Trophoblast cell (in vitro differentiated cells and primary cell): ENCODE data around the gene SLC4A2.
A peak's percentile ranks its signal among the peaks of the same experiment; 100 is the strongest.

Experiments
- DNase-seq, 2 donors: peaks; one replicate each; pipeline ENCODE4 v3.0.0-alpha.2; 2016
- H2AFZ ChIP-seq: 2 replicates; pipeline ENCODE4 v1.6.1; 2013; ENCODE audit warnings: low read length, moderate library complexity, mild to moderate bottlenecking; ENCODE audit not compliant: insufficient read depth, poor library complexity
- H2AK5ac ChIP-seq: 2 replicates; pipeline ENCODE4 v1.6.1; 2013; ENCODE audit warnings: mild to moderate bottlenecking, low read length
- H2BK120ac ChIP-seq: 2 replicates; pipeline ENCODE4 v1.6.1; 2013; ENCODE audit warnings: low read length, mild to moderate bottlenecking, moderate library complexity; ENCODE audit not compliant: insufficient read depth, poor library complexity
- H2BK12ac ChIP-seq: 2 replicates; pipeline ENCODE4 v1.6.1; 2013; ENCODE audit warnings: mild to moderate bottlenecking, low read length, moderate library complexity
- H2BK5ac ChIP-seq: 2 replicates; pipeline ENCODE4 v1.6.1; 2013; ENCODE audit warnings: low read length, low read depth, moderate library complexity, mild to moderate bottlenecking; ENCODE audit not compliant: poor library complexity
- H3K14ac ChIP-seq: 2 replicates; pipeline ENCODE4 v1.6.1; 2013; ENCODE audit warnings: mild to moderate bottlenecking, low read length
- H3K18ac ChIP-seq: 2 replicates; pipeline ENCODE4 v1.6.1; 2013; ENCODE audit warnings: mild to moderate bottlenecking, low read length
- H3K23ac ChIP-seq: 2 replicates; pipeline ENCODE4 v1.6.1; 2013; ENCODE audit warnings: low read length
- H3K27ac ChIP-seq: 2 replicates; pipeline ENCODE4 v1.5.1; 2013; ENCODE audit warnings: low read depth, mild to moderate bottlenecking, inconsistent platforms, low read length, moderate library complexity
- H3K27me3 ChIP-seq: 2 replicates; pipeline ENCODE4 v1.6.1; 2013; ENCODE audit warnings: inconsistent platforms, mild to moderate bottlenecking, low read length, moderate library complexity; ENCODE audit not compliant: insufficient read depth
- H3K36me3 ChIP-seq, 2 experiments: 1 replicate in 1 of 2; 2 replicates in 1 of 2; pipeline ENCODE4 v1.6.1; 2013; ENCODE audit warnings: low read length in 2 of 2, mild to moderate bottlenecking in 2 of 2, moderate library complexity in 1 of 2; ENCODE audit not compliant: insufficient read depth in 2 of 2, control insufficient read depth in 1 of 2
- H3K4ac ChIP-seq: 2 replicates; pipeline ENCODE4 v1.6.1; 2013; ENCODE audit warnings: low read depth, mild to moderate bottlenecking, low read length, moderate library complexity
- H3K4me1 ChIP-seq, 2 experiments: 1 replicate in 1 of 2; 2 replicates in 1 of 2; pipeline ENCODE4 v1.6.1; 2013; ENCODE audit warnings: low read length in 2 of 2, mild to moderate bottlenecking in 2 of 2, moderate library complexity in 1 of 2; ENCODE audit not compliant: insufficient read depth in 2 of 2, control insufficient read depth in 1 of 2
- H3K4me2 ChIP-seq: 2 replicates; pipeline ENCODE4 v1.6.1; 2013; ENCODE audit warnings: inconsistent platforms, mild to moderate bottlenecking, low read length, moderate library complexity
- H3K4me3 ChIP-seq: 2 replicates; pipeline ENCODE4 v1.5.1; 2013; ENCODE audit warnings: mild to moderate bottlenecking, low read depth, low read length, inconsistent platforms
- H3K79me1 ChIP-seq: one replicate; pipeline ENCODE4 v1.6.1; 2013; ENCODE audit warnings: low read length
- H3K79me2 ChIP-seq: 2 replicates; pipeline ENCODE4 v1.6.1; 2013; ENCODE audit warnings: low read length, mild to moderate bottlenecking; ENCODE audit not compliant: control insufficient read depth, insufficient read depth, poor library complexity
- H3K9ac ChIP-seq: 2 replicates; pipeline ENCODE4 v1.6.1; 2013; ENCODE audit warnings: mild to moderate bottlenecking, low read length
- H3K9me3 ChIP-seq: 2 replicates; pipeline ENCODE4 v1.6.1; 2013; ENCODE audit warnings: low read depth, mild to moderate bottlenecking, control low read depth, inconsistent platforms, low read length; ENCODE audit not compliant: insufficient read depth
- H4K12ac ChIP-seq: 2 replicates; pipeline ENCODE4 v1.6.1; 2013; ENCODE audit warnings: low read depth, mild to moderate bottlenecking, low read length, moderate library complexity
- H4K8ac ChIP-seq: 2 replicates; pipeline ENCODE4 v1.6.1; 2013; ENCODE audit warnings: low read depth, mild to moderate bottlenecking, low read length, moderate library complexity
- H4K91ac ChIP-seq: one replicate; pipeline ENCODE4 v1.6.1; 2013; ENCODE audit warnings: low read depth, mild to moderate bottlenecking, low read length, moderate library complexity
- WGBS: extraction: QIAGEN DNeasy Blood & Tissue Kit; methylation state at CpG from one replicate; pipeline ENCODE4 v1.1.7; 2013; ENCODE audit warnings: missing lambda C conversion rate; ENCODE audit not compliant: insufficient read length, insufficient coverage; ENCODE audit errors: extremely low coverage; 5-methylcytosine and 5-hydroxymethylcytosine counted together

SLC4A2 gene

DNA sequence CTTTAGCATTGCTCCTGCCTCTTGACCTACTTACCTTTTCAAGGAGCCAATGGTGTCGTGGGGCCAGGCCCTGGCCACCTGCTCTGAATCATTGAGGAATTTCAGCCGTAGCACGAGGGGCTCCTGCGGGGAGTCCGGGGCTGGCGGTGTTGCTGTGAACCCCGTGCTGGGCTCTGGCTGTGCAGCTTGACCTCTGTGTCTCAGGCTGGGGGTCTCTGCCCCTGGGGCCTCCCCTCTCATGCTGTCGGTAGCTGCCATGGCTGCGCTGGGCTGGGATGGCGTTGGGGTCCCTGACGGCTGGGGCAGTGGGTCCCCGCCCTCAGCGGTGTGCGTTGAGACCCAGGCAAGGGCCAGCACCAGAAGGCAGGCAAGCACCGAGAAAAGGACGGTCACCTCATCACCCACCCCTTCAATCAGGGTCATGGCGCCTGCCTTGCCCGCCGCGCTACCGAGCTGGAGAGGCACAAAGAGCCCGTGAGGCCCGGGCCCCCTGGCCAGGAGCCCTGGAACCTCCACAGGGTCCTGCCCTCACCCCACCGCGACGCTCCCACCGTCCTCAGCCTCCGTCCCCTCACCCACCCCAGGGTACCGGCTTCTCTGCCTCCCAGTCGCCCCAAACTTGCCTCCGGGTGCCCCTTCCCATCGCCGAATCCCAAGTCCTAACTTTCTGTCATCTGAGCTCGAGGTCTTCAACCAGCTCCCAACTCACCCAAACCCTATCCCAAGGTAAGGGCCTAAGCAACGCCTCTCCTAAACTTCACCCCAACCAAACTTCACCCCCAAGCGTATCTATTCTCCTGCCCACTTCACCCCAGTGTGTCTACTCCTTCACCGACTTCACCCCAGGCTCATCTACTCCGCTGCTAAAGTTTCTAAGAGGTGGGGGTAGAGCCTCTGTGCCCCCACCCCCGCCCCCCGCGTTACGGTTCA, 23.0 kb downstream of the SLC4A2 start:
- no CpG with 5 or more reads among the region's 42 CpGs for WGBS
- Histone ChIP-seq H2BK12ac (peak overlapping the region; percentile 29), H3K9me3 (no peaks in the 10 kb centered on the region), H3K4me3 (peak overlapping the region; percentile 79), H3K79me2 (peaks cover 34% of the 10 kb centered on the region), H4K12ac (peak overlapping the region; percentile 59), H4K8ac (peak overlapping the region; percentile 10), H3K36me3 (peaks cover 7 to 14% of the 10 kb centered on the region in 2 experiments), H3K14ac (peak overlapping the region; percentile 69), H3K4ac (peak overlapping the region; percentile 80), H3K27me3 (no peaks in the 10 kb centered on the region), H4K91ac (peak overlapping the region; percentile 90), H3K23ac (no peak overlapping the region), H2BK120ac (peak overlapping the region; percentile 46), H2AFZ (peak overlapping the region; percentile 8), H3K4me2 (peak overlapping the region; percentile 84), H2AK5ac (peak overlapping the region; percentile 16), H3K9ac (peak overlapping the region; percentile 82), H3K18ac (peak overlapping the region; percentile 2), H3K79me1 (peaks cover 33% of the 10 kb centered on the region), H3K27ac (peak overlapping the region; percentile 86), H2BK5ac (peak overlapping the region; percentile 86), H3K4me1 (peaks cover 37 to 40% of the 10 kb centered on the region in 2 experiments)
- DNase-seq, result no peak

DNA sequence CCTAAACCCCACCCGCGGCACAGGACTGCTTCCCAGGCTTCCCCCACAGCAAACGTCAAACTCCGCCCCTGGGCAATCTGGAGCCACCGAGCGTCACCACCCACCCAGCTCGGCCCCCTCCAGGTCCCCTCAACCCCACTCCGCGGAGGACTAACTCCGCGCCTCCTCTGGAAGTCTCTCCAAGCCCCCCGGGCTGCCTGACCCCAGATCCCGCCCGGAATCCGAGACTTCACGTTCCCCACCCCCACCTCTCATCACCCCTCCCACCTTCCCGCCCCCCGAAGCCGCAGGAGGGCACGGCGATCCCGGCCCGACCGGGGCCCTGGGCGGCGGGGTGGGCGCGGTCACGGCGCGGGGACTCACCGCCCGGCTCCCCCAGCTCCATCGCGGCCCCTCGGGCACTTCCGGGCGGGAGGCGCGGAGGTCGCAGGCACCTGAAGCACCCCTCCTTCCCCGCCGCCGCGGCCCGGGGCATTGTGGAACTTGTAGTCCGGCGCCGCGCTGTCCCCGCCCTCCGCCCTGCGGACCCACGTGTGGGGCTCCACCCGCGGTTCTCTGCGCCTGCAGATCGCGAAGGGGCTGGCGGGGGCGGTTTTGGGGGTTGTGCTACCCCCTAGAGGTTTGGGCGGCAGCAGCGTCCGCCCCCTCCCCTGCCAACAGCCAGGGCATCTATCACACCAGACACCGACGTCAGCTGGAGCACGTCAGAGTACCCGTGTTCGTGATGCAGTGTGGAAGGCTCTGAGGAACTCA, 23.9 kb downstream of the SLC4A2 start, which contains the start of gene TMUB1:
Gene TMUB1, minus strand, starts transcription at position 423 of the 753 bp plus-strand sequence. CDS start 930 bp downstream, outside the sequence.
- peak within 1 kb of the TSS; percentile 82 for H3K9ac ChIP-seq
- H4K91ac ChIP-seq, result peak within 1 kb of the TSS; percentile 90
- H4K8ac ChIP-seq, result peak within 1 kb of the TSS; percentile 84
- peaks cover 41% of the 10 kb centered on the region for H3K79me2 ChIP-seq
- H2BK5ac ChIP-seq, result peak within 1 kb of the TSS; percentile 86
- peak within 1 kb of the TSS; percentile 80 for H3K4ac ChIP-seq
- H3K27me3 ChIP-seq, result no peaks in the 10 kb centered on the region
- no peak within 1 kb of the TSS for H3K23ac ChIP-seq
- no peaks in the 10 kb centered on the region for H3K9me3 ChIP-seq
- peak within 1 kb of the TSS; percentile 49 for H3K27ac ChIP-seq
- H3K14ac ChIP-seq, result peak within 1 kb of the TSS; percentile 73
- H2BK120ac ChIP-seq, result peak within 1 kb of the TSS; percentile 57
- H3K79me1 ChIP-seq, result peaks cover 36% of the 10 kb centered on the region
- peak within 1 kb of the TSS; percentile 84 for H3K4me2 ChIP-seq
- H3K4me1 ChIP-seq, result peaks cover 37 to 49% of the 10 kb centered on the region in 2 experiments
- H3K36me3 ChIP-seq, result peaks cover 7 to 13% of the 10 kb centered on the region in 2 experiments
- peak within 1 kb of the TSS; percentile 16 for H2AK5ac ChIP-seq
- peak within 1 kb of the TSS; percentile 70 for H4K12ac ChIP-seq
- DNase-seq, result peak; percentile 61 to 77
- H2BK12ac ChIP-seq, result peak within 1 kb of the TSS; percentile 29
- no CpG with 5 or more reads among the region's 69 CpGs for WGBS
- peak within 1 kb of the TSS; percentile 92 for H2AFZ ChIP-seq
- H3K4me3 ChIP-seq, result peak within 1 kb of the TSS; percentile 79
- H3K18ac ChIP-seq, result peak within 1 kb of the TSS; percentile 69

DNA sequence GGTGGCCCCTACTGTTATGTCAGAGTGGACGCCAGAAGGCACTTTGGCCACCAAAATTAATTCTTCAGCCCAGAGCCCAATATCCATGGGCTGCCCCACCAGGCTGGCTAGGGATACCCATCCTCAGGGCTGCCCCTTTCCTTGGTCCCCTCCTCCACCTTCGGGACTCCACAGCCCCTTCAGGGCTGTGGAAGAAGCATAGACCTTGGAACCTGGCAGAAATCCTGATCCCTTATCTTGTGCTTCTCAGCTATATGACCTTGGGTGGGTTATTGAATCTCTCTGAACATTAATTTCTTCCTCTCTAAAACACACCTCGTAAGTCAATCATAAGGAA, 24.4 kb downstream of the SLC4A2 start:
- no peak overlapping the region for H2BK120ac ChIP-seq
- H4K91ac ChIP-seq, result peak overlapping the region; percentile 90
- no peak for DNase-seq
- no peak overlapping the region for H3K4ac ChIP-seq
- WGBS, result no CpG with 5 or more reads among the region's 3 CpGs
- H3K79me2 ChIP-seq, result peaks cover 43% of the 10 kb centered on the region
- H3K18ac ChIP-seq, result peak overlapping the region; percentile 25
- peak overlapping the region; percentile 70 for H4K12ac ChIP-seq
- H3K9me3 ChIP-seq, result no peaks in the 10 kb centered on the region
- H4K8ac ChIP-seq, result peak overlapping the region; percentile 81
- peak overlapping the region; percentile 79 for H3K4me3 ChIP-seq
- no peak overlapping the region for H3K23ac ChIP-seq
- peak overlapping the region; percentile 44 for H3K14ac ChIP-seq
- peak overlapping the region; percentile 92 for H2AFZ ChIP-seq
- H3K9ac ChIP-seq, result peak overlapping the region; percentile 30
- no peak overlapping the region for H3K27ac ChIP-seq
- H3K27me3 ChIP-seq, result no peaks in the 10 kb centered on the region
- peak overlapping the region; percentile 21 for H2BK12ac ChIP-seq
- peaks cover 36% of the 10 kb centered on the region for H3K79me1 ChIP-seq
- H3K4me2 ChIP-seq, result peak overlapping the region; percentile 84
- peak overlapping the region; percentile 4 for H2AK5ac ChIP-seq
- no peak overlapping the region for H2BK5ac ChIP-seq
- peaks cover 7 to 13% of the 10 kb centered on the region in 2 experiments for H3K36me3 ChIP-seq
- H3K4me1 ChIP-seq, result peaks cover 42 to 54% of the 10 kb centered on the region in 2 experiments

DNA sequence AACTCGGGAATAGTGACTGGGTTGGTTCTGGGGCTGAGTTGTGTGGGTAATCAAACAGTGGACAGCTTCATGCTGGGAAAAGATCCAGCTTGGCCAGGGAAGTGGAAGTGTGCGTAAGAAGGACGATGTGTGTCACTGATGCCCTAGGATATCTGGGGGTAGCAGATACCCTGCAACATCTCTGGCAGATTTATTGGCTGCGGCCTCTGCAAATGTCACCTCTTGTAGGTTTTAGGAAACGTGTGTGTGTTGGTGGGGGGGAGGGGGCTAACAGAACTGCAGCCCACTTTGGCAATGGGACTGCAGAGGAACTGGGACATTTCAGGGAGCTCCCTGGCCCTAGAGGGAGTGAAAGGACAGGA, 25.9 kb downstream of the SLC4A2 start:
- no peak overlapping the region for H2BK120ac ChIP-seq
- H2AK5ac ChIP-seq, result peak overlapping the region; percentile 42
- H3K9me3 ChIP-seq, result no peaks in the 10 kb centered on the region
- H3K4me3 ChIP-seq, result no peak overlapping the region
- no peak for DNase-seq
- no peak overlapping the region for H4K8ac ChIP-seq
- no peaks in the 10 kb centered on the region for H3K27me3 ChIP-seq
- no peak overlapping the region for H4K12ac ChIP-seq
- peaks cover 38% of the 10 kb centered on the region for H3K79me2 ChIP-seq
- H3K18ac ChIP-seq, result no peak overlapping the region
- H2AFZ ChIP-seq, result no peak overlapping the region
- H3K36me3 ChIP-seq, result peaks cover 0 to 8% of the 10 kb centered on the region in 2 experiments
- peak overlapping the region; percentile 12 for H4K91ac ChIP-seq
- no peak overlapping the region for H3K23ac ChIP-seq
- no peak overlapping the region for H3K9ac ChIP-seq
- H3K4me2 ChIP-seq, result peak overlapping the region; percentile 78
- peak overlapping the region; percentile 20 for H2BK12ac ChIP-seq
- H3K14ac ChIP-seq, result no peak overlapping the region
- no peak overlapping the region for H3K4ac ChIP-seq
- no peak overlapping the region for H3K27ac ChIP-seq
- peaks cover 39% of the 10 kb centered on the region for H3K79me1 ChIP-seq
- peaks cover 45 to 60% of the 10 kb centered on the region in 2 experiments for H3K4me1 ChIP-seq
- no CpG with 5 or more reads among the region's 5 CpGs for WGBS
- no peak overlapping the region for H2BK5ac ChIP-seq
